ENCODE measurements around the gene IGFBP7. TPM values are rescaled to one million over a fixed set of nuclear protein-coding genes. Genes with fewer than 3 reads are reported as not detected.

The IGFBP7 gene
- polyA plus RNA-seq, 6 donors from 2014 or later: 0.24 to 1.1 (median 0.86) TPM; not detected in 3

GRCh38 chr4:57119054-57119651 is 9.0 kb upstream of the IGFBP7 start:
- Mint-ChIP-seq H3K27me3 (peaks cover 0 to 4% (median 0%) of the 10 kb centered on the region in 3 donors), H3K36me3 (no peaks in the 10 kb centered on the region), H3K4me3 (no peak overlapping the region), H3K27ac (no peak overlapping the region), H3K4me1 (no peaks in the 10 kb centered on the region), H3K9me3 (peaks cover 0 to 2% (median 0%) of the 10 kb centered on the region in 7 donors)
- DNase-seq (no peak), ATAC-seq (ENCODE audit: low read depth in 2 of 2) (no peak)

GRCh38 chr4:57117491-57117890 is 7.3 kb upstream of the IGFBP7 start:
- H3K27ac Mint-ChIP-seq: no peak overlapping the region
- H3K4me3 Mint-ChIP-seq: no peak overlapping the region
- ATAC-seq (ENCODE audit: low read depth in 2 of 2): no peak
- H3K27me3 Mint-ChIP-seq: peaks cover 0 to 4% (median 0%) of the 10 kb centered on the region in 3 donors
- no peaks in the 10 kb centered on the region for H3K36me3 Mint-ChIP-seq
- no peak for DNase-seq
- peaks cover 0 to 2% (median 0%) of the 10 kb centered on the region in 7 donors for H3K9me3 Mint-ChIP-seq
- H3K4me1 Mint-ChIP-seq: peaks cover 0 to 6% (median 4%) of the 10 kb centered on the region in 3 donors

GRCh38 chr4:57116245-57116644 is 6.1 kb upstream of the IGFBP7 start:
- peaks cover 0 to 5% (median 0%) of the 10 kb centered on the region in 3 donors for H3K27me3 Mint-ChIP-seq

GRCh38 chr4:57114973-57115372 is 4.8 kb upstream of the IGFBP7 start:
- peaks cover 15 to 24% (median 22%) of the 10 kb centered on the region in 3 donors for H3K4me1 Mint-ChIP-seq

More at GRCh38 chr4:57116245-57116644, 6.1 kb upstream of the IGFBP7 start:
- Mint-ChIP-seq H3K36me3 (no peaks in the 10 kb centered on the region), H3K9me3 (no peaks in the 10 kb centered on the region), H3K4me3 (peak overlapping the region in 1 of 8 donors; percentile 13), H3K4me1 (peaks cover 6 to 17% (median 13%) of the 10 kb centered on the region in 3 donors), H3K27ac (no peak overlapping the region)
- no peak for DNase-seq
- ATAC-seq (ENCODE audit: low read depth in 2 of 2): no peak

GRCh38 chr4:57113870-57114269 is 3.7 kb upstream of the IGFBP7 start:
- Mint-ChIP-seq H3K9me3 (no peaks in the 10 kb centered on the region), H3K27ac (no peak overlapping the region), H3K4me3 (no peak overlapping the region), H3K36me3 (peaks cover 0 to 7% of the 10 kb centered on the region in 2 donors), H3K4me1 (peaks cover 18 to 29% (median 22%) of the 10 kb centered on the region in 3 donors), H3K27me3 (peaks cover 10 to 18% (median 14%) of the 10 kb centered on the region in 3 donors)
- no peak for ATAC-seq (ENCODE audit: low read depth in 2 of 2)
- no peak for DNase-seq

More at GRCh38 chr4:57114973-57115372, 4.8 kb upstream of the IGFBP7 start:
- no peak overlapping the region for H3K27ac Mint-ChIP-seq
- peaks cover 6 to 13% (median 10%) of the 10 kb centered on the region in 3 donors for H3K27me3 Mint-ChIP-seq
- no peaks in the 10 kb centered on the region for H3K9me3 Mint-ChIP-seq
- H3K36me3 Mint-ChIP-seq: peaks cover 0 to 7% of the 10 kb centered on the region in 2 donors
- no peak for DNase-seq
- H3K4me3 Mint-ChIP-seq: no peak overlapping the region
- no peak for ATAC-seq (ENCODE audit: low read depth in 2 of 2)

GRCh38 chr4:57110640-57111511 is 691 bp upstream of the IGFBP7 start:
- Mint-ChIP-seq H3K4me3 (peak overlapping the region; percentile 90 to 99 (median 95)), H3K9me3 (peaks cover 0 to 2% (median 0%) of the 10 kb centered on the region in 7 donors), H3K27me3 (peaks cover 21 to 33% (median 27%) of the 10 kb centered on the region in 3 donors), H3K4me1 (peaks cover 18 to 29% (median 22%) of the 10 kb centered on the region in 3 donors), H3K27ac (peak overlapping the region; percentile 2 to 80 (median 51)), H3K36me3 (peaks cover 0 to 7% of the 10 kb centered on the region in 2 donors)
- ATAC-seq (ENCODE audit: low read depth in 2 of 2) (peak; percentile 35 to 48), DNase-seq (peak; percentile 5)

GRCh38 chr4:57109411-57109846 is 756 bp downstream of the IGFBP7 start:
- peaks cover 18 to 29% (median 22%) of the 10 kb centered on the region in 3 donors for H3K4me1 Mint-ChIP-seq
- no peak for DNase-seq
- H3K9me3 Mint-ChIP-seq: peaks cover 0 to 2% (median 0%) of the 10 kb centered on the region in 7 donors
- no peak overlapping the region for H3K27ac Mint-ChIP-seq
- H3K4me3 Mint-ChIP-seq: peak overlapping the region; percentile 55 to 99 (median 78)
- no peak for ATAC-seq (ENCODE audit: low read depth in 2 of 2)
- H3K27me3 Mint-ChIP-seq: peaks cover 22 to 33% (median 27%) of the 10 kb centered on the region in 3 donors
- peaks cover 0 to 7% of the 10 kb centered on the region in 2 donors for H3K36me3 Mint-ChIP-seq

GRCh38 chr4:57106181-57106580 is 4.0 kb downstream of the IGFBP7 start:
- H3K4me3 Mint-ChIP-seq: peak overlapping the region in 1 of 8 donors; percentile 26
- peaks cover 22 to 28% (median 27%) of the 10 kb centered on the region in 3 donors for H3K27me3 Mint-ChIP-seq
- DNase-seq: no peak
- no peak overlapping the region for H3K27ac Mint-ChIP-seq
- peaks cover 0 to 2% (median 0%) of the 10 kb centered on the region in 7 donors for H3K9me3 Mint-ChIP-seq
- ATAC-seq (ENCODE audit: low read depth in 2 of 2): no peak
- peaks cover 8 to 12% (median 11%) of the 10 kb centered on the region in 3 donors for H3K4me1 Mint-ChIP-seq
- H3K36me3 Mint-ChIP-seq: peaks cover 0 to 7% of the 10 kb centered on the region in 2 donors

- no peak overlapping the region for H3K27ac Mint-ChIP-seq
Measured at GRCh38 chr4:57104706-57105560, 5.3 kb downstream of the IGFBP7 start.

GRCh38 chr4:57103051-57103450 is 7.1 kb downstream of the IGFBP7 start:
- Mint-ChIP-seq H3K9me3 (peaks cover 0 to 2% (median 0%) of the 10 kb centered on the region in 7 donors), H3K4me1 (no peaks in the 10 kb centered on the region), H3K27ac (peak overlapping the region in 1 of 6 donors; percentile 35), H3K4me3 (no peak overlapping the region), H3K36me3 (no peaks in the 10 kb centered on the region), H3K27me3 (peaks cover 6 to 12% (median 8%) of the 10 kb centered on the region in 3 donors)
- DNase-seq (no peak), ATAC-seq (ENCODE audit: low read depth in 2 of 2) (no peak)

More at GRCh38 chr4:57104706-57105560, 5.3 kb downstream of the IGFBP7 start:
- H3K9me3 Mint-ChIP-seq: peaks cover 0 to 2% (median 0%) of the 10 kb centered on the region in 7 donors
- peaks cover 13 to 21% (median 20%) of the 10 kb centered on the region in 3 donors for H3K27me3 Mint-ChIP-seq
- no peak overlapping the region for H3K4me3 Mint-ChIP-seq
- no peak for ATAC-seq (ENCODE audit: low read depth in 2 of 2)
- H3K4me1 Mint-ChIP-seq: peaks cover 0 to 4% (median 4%) of the 10 kb centered on the region in 3 donors
- no peak for DNase-seq
- no peaks in the 10 kb centered on the region for H3K36me3 Mint-ChIP-seq

GRCh38 chr4:57102050-57102624 is 8.0 kb downstream of the IGFBP7 start:
- H3K36me3 Mint-ChIP-seq: no peaks in the 10 kb centered on the region
- no peak overlapping the region for H3K4me3 Mint-ChIP-seq
- H3K9me3 Mint-ChIP-seq: peaks cover 0 to 2% (median 0%) of the 10 kb centered on the region in 7 donors
- peaks cover 6 to 8% (median 8%) of the 10 kb centered on the region in 3 donors for H3K27me3 Mint-ChIP-seq
- no peaks in the 10 kb centered on the region for H3K4me1 Mint-ChIP-seq
- no peak overlapping the region for H3K27ac Mint-ChIP-seq
- ATAC-seq (ENCODE audit: low read depth in 2 of 2) (no peak), DNase-seq (no peak)

GRCh38 chr4:57100979-57101651 is 9.1 kb downstream of the IGFBP7 start:
- ATAC-seq (ENCODE audit: low read depth in 2 of 2) (no peak), DNase-seq (no peak)
- H3K36me3 Mint-ChIP-seq: no peaks in the 10 kb centered on the region
- H3K27me3 Mint-ChIP-seq: peaks cover 1 to 3% (median 1%) of the 10 kb centered on the region in 3 donors
- H3K4me1 Mint-ChIP-seq: no peaks in the 10 kb centered on the region
- peak overlapping the region in 1 of 6 donors; percentile 58 for H3K27ac Mint-ChIP-seq
- peaks cover 0 to under 1% (median 0%) of the 10 kb centered on the region in 7 donors for H3K9me3 Mint-ChIP-seq
- H3K4me3 Mint-ChIP-seq: no peak overlapping the region
